ENCODE results near the gene ASB16.

The ASB16 gene

GRCh38 chr17:44219108-44219615, 48.7 kb downstream of the ASB16 start:
- peak; percentile 2; the same call in 2 of the 3 replicates for ATAC-seq
- TF ChIP-seq RARB (CRISPR knock-in tag; IDR thresholded peaks at IDR 0.05) = no peak
- TF ChIP-seq ZFP3 (CRISPR knock-in tag; IDR thresholded peaks at IDR 0.05) = 0 out of 2 replicates have a peak, but pooled peaks have one; percentile 54
- no peak for TF ChIP-seq ZNF8 (CRISPR knock-in tag; IDR thresholded peaks at IDR 0.05)
- TF ChIP-seq, protein P1, sequence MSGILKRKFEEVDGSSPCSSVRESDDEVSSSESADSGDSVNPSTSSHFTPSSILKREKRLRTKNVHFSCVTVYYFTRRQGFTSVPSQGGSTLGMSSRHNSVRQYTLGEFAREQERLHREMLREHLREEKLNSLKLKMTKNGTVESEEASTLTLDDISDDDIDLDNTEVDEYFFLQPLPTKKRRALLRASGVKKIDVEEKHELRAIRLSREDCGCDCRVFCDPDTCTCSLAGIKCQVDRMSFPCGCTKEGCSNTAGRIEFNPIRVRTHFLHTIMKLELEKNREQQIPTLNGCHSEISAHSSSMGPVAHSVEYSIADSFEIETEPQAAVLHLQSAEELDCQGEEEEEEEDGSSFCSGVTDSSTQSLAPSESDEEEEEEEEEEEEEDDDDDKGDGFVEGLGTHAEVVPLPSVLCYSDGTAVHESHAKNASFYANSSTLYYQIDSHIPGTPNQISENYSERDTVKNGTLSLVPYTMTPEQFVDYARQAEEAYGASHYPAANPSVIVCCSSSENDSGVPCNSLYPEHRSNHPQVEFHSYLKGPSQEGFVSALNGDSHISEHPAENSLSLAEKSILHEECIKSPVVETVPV (CRISPR knock-in tag; IDR thresholded peaks at IDR 0.05) = no peak
- no peak for TF ChIP-seq ISL1 (CRISPR knock-in tag; IDR thresholded peaks at IDR 0.05)
- no peak for TF ChIP-seq ZNF70 (CRISPR knock-in tag; IDR thresholded peaks at IDR 0.05)
- TF ChIP-seq ESRRG (CRISPR knock-in tag; IDR thresholded peaks at IDR 0.05) = no peak
- no peak for TF ChIP-seq ZFP30 (CRISPR knock-in tag; IDR thresholded peaks at IDR 0.05)

DNA sequence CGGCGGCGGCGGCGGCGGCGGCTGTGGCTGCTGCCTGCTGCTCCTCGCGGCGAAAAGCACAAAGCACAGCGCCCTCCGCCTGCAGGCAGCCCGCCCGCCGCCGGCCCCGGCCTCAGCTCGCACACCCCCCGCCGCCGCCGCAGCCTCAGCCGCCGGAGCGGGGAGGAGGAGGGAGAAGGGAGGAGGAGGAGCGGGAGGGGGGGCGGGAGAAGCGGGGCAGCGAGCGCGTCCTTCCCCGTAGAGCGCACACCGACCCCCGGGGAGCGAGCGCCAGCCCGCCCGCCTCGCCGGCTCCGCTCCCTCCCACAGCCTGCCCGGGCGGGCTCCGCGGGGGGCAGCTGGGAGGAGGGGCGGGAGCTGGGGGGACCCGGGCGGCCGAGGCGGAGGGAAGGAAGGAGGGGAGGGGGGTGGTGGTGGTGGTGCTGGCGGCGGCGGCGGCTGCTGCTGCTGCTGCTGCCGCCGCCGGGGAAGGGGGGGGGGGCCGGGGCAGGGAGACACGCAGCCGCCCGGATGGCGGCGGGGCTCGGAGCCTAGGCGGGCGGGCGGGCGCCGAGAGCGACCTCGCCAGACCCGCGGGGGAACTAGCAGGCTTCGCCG, 49.2 kb downstream of the ASB16 start, which contains the start of gene UBTF:
Gene UBTF, minus strand, starts transcription at position 60 of the 597 bp plus-strand sequence. CDS start 1,446 bp downstream, outside the sequence.
- ATAC-seq = no peak; the same call in 2 of the 3 replicates
- TF ChIP-seq, protein P1 (CRISPR knock-in tag; IDR thresholded peaks at IDR 0.05) = no peak
- TF ChIP-seq CREB5 (CRISPR knock-in tag; IDR thresholded peaks at IDR 0.05; ENCODE audit: low read depth) = no peak
- TF ChIP-seq CSDC2 (CRISPR knock-in tag; IDR thresholded peaks at IDR 0.05) = no peak
- no peak for TF ChIP-seq SNAI2 (CRISPR knock-in tag; IDR thresholded peaks at IDR 0.05)
- TF ChIP-seq, protein P2, sequence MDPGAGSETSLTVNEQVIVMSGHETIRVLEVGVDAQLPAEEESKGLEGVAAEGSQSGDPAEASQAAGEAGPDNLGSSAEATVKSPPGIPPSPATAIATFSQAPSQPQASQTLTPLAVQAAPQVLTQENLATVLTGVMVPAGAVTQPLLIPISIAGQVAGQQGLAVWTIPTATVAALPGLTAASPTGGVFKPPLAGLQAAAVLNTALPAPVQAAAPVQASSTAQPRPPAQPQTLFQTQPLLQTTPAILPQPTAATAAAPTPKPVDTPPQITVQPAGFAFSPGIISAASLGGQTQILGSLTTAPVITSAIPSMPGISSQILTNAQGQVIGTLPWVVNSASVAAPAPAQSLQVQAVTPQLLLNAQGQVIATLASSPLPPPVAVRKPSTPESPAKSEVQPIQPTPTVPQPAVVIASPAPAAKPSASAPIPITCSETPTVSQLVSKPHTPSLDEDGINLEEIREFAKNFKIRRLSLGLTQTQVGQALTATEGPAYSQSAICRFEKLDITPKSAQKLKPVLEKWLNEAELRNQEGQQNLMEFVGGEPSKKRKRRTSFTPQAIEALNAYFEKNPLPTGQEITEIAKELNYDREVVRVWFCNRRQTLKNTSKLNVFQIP (CRISPR knock-in tag; IDR thresholded peaks at IDR 0.05; ENCODE audit: borderline replicate concordance, low read depth) = no peak
- no peak for TF ChIP-seq TOX (CRISPR knock-in tag; IDR thresholded peaks at IDR 0.05; ENCODE audit: borderline replicate concordance)
- no peak for TF ChIP-seq ISL1 (CRISPR knock-in tag; IDR thresholded peaks at IDR 0.05)
- TF ChIP-seq TCF4 (CRISPR knock-in tag; IDR thresholded peaks at IDR 0.05; ENCODE audit: borderline replicate concordance) = no peak
- TF ChIP-seq ESRRG (CRISPR knock-in tag; IDR thresholded peaks at IDR 0.05) = no peak
- no peak for TF ChIP-seq ZC3H10 (CRISPR knock-in tag; IDR thresholded peaks at IDR 0.05)
- TF ChIP-seq ZNF70 (CRISPR knock-in tag; IDR thresholded peaks at IDR 0.05) = no peak
- no peak for TF ChIP-seq RARB (CRISPR knock-in tag; IDR thresholded peaks at IDR 0.05)
- TF ChIP-seq ZNF565 (CRISPR knock-in tag; conservative IDR thresholded peaks at IDR 0.05; ENCODE audit: low read depth) = no peak
- no peak for TF ChIP-seq ZNF8 (CRISPR knock-in tag; IDR thresholded peaks at IDR 0.05)
- no peak for TF ChIP-seq PPARA (CRISPR knock-in tag; IDR thresholded peaks at IDR 0.05; ENCODE audit: borderline replicate concordance)
- no peak for TF ChIP-seq ARNTL (CRISPR knock-in tag; IDR thresholded peaks at IDR 0.05; ENCODE audit: borderline replicate concordance, low read depth)
- TF ChIP-seq ZFP30 (CRISPR knock-in tag; IDR thresholded peaks at IDR 0.05) = no peak

DNA sequence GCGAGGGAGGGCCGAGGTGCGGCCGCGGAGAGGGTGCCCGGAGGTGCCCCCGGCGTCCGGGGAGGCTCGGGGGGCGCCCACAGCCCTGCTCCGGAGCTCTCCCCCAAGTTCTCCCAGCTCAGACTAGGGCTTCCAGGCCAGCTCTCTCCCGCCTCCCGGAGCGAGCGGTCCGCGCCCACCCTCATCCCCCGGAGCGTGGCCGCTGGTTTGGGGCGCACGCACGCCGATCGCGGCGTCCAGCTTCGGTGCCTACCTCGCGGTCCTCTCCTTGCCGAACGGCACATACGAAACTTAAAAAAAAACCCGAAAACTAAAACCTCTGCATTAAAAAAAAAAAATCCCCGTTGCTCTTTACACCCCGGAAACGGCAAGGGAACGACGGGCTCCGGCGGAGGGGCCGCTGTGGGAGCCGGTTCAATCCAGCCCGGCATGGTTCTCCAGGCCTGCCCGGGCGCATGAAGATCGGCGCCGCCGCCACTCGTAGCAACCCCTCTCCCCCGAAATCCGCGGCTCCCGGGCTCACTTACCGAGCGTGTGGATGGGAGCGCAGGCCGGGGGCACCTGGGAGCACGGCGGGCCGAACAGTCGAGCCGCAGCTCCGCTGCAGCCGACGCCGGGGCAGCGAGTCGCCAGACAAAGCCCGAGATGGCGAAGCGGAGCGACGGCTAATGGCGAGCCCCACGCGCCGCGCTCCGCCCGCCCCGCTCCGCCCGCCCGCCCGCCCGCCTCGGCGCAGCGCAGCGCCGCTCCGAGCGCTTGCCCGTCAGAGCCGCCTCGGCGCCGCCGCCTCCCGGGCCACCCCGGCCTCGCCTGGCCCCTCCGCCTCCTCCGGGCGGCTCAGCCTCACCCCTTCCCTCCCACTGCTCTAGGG, 49.9 kb downstream of the ASB16 start:
- TF ChIP-seq TSHZ2 (CRISPR knock-in tag; IDR thresholded peaks at IDR 0.05) (no peak), CSDC2 (CRISPR knock-in tag; IDR thresholded peaks at IDR 0.05) (no peak), TOX (CRISPR knock-in tag; IDR thresholded peaks at IDR 0.05; ENCODE audit: borderline replicate concordance) (no peak), PATZ1 (CRISPR knock-in tag; IDR thresholded peaks at IDR 0.05; ENCODE audit: borderline replicate concordance) (no peak), ARNTL (CRISPR knock-in tag; IDR thresholded peaks at IDR 0.05; ENCODE audit: borderline replicate concordance, low read depth) (no peak)
- ATAC-seq = peak; percentile 15

Data from SK-N-SH treated with all-trans-retinoic acid at 6 μM for 48 hours (cell line).